SK-N-DZ (cell line): ENCODE measurements around the gene IFITM10.

Experiments
- DNase-seq: peaks from one replicate; pipeline ENCODE4 v3.0.0-alpha.2; 2015; ENCODE audit warnings: low spot score

Gene IFITM10

GRCh38 chr11:1763796-1764661 lies 13.6 kb upstream of the IFITM10 start, which contains the start of gene CTSD:
Gene CTSD (minus strand): TSS chr11:1763927. CDS start chr11:1763859, 68 bp downstream.
- DNase-seq, result peak; percentile 68

DNA sequence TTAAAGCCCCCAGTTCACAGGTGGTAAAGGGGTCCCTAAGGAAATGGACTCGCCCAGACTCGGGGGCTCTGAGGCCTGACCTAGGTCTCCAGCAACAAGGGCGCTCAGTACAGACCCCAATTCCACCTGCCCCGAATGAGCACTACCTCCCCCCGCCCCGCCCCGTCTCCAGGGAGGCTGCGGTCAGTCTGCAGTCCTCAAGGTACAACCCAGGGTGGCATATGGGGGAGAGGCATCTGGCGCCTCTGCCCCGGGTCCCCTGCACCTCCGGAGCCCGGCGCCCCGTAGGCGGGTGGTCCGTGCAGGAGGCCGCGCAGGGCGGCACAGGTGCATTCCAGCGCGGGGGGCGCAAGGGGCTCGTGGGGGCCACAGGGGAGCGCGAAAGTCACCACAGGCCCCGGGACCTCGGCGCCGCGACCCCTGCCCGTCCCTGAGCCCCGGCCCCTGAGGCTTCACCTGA lies 13.0 kb upstream of the IFITM10 start:
- DNase-seq, result no peak

GRCh38 chr11:1762537-1763302 lies 12.3 kb upstream of the IFITM10 start:
- no peak for DNase-seq

DNA sequence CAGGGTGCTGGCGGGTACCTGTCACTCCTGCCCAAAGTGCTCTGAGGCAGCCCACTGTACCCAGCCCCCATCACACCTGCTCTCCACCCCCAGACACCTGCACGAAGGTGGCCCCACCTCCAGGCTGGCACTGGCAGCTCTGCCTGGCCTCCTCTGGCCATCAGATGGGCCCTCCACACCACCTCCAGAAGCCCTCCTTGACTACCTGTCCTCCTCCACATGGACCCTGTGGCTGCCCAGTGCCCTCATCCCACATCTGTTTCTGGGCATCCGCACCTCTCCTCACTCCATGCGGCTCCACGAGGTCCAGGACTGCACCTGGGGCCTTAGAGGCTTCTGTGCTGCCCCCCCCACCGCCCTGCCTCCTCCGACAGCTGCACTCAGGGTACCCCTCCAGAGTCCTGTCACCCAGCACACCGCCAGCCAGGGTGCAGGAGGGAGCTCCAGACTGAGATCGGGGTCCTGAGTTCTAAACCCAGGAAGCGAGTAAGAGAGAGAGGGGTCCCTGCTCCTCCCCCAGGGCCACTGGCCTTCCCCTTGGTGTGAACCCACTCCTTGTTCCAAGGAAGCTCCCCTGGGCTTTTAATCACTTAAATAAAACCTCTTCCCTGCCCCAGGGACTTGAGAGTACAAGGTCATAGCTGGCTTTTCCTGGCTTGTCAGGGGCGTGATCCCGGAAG lies 11.6 kb upstream of the IFITM10 start:
- DNase-seq, result no peak

DNA sequence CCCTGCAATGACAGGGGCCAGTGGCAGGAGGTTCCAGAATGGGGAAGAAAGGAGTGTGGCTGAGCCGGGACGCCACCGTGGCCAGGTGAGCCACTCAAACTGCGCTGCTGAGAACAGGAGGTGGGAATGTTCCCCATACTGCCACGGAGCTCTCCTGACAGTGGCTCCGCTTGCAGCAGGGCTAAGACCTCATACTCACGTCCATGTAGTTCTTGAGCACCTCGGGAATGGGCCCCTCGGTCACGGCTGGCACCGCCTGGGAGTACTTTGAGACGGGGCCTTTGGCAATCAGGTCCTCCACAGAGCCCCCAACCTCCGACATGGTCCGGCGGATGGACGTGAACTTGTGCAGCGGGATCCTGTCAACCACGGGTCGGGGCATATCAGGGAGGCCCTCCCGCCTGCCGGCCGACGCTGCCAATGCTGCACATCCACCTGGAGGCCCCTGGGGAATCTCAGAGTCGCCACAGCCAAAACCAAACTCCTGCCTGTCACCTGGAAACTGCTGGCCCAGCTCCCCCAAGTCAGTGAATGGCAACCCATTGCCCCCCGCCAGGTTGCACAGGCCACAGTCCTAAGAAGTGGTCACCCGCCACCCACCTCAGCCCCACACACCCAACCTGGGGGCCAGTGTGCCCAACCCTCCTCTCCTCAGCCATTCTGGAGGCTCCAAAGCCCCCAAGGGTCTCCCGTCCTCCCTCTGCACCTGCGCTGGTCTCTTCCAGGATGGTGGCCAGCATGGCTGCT lies 10.9 kb upstream of the IFITM10 start:
- no peak for DNase-seq

DNA sequence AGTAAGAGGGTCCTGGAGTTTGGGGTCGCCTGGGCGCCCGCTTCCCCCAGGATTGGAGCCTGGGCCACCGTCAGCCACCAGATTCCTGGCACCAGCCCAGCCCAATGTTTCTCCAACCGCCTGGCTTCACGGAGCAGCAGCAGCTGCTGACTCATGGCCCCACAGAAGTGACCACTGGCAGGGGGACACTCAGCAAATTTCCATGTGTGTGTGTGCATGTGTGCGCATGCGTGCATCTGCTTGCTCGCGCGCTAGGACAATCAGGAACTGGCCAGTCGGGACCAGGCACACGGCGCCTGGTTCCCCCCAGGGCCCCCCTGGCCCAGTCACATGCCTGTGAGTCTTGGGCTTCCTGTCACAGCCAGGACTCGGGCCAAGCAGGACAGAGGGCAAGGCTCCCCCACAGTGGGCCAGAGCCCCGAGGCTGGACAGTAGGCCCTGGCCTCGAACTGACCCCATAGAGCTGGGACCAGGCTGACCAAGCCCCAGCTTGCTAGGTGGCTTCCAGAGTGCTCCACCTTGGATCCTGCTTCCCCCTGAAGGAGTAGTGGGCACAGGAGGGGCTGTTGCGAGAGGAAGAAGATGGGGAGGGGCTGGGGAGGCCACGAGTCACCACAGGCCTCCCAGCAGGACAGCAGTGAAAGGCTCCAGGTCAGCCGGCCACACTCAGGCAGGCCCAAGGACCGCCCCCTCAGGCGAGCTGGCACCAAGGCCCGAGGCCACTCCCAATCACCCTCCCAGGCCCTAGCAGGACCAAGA lies 10.1 kb upstream of the IFITM10 start:
- DNase-seq, result no peak

DNA sequence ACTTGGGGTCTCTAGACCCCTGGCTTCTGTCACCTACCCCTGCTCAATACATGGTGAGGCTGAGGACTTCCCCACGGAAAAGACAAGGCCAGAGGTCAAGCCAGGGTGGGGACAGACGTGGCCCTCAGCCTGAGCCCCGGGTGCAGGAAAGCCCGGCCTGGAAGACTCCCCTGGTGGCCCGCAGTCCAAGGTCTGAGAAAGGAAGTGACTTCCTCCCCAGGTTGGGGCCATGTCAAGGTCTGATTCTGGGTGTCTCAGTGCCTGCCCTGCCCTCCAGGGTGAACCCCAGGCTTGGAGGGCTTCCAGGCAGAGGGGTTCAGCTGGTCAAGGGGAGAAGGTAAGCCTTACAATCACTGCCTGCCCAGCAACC lies 9.4 kb upstream of the IFITM10 start:
- no peak for DNase-seq

DNA sequence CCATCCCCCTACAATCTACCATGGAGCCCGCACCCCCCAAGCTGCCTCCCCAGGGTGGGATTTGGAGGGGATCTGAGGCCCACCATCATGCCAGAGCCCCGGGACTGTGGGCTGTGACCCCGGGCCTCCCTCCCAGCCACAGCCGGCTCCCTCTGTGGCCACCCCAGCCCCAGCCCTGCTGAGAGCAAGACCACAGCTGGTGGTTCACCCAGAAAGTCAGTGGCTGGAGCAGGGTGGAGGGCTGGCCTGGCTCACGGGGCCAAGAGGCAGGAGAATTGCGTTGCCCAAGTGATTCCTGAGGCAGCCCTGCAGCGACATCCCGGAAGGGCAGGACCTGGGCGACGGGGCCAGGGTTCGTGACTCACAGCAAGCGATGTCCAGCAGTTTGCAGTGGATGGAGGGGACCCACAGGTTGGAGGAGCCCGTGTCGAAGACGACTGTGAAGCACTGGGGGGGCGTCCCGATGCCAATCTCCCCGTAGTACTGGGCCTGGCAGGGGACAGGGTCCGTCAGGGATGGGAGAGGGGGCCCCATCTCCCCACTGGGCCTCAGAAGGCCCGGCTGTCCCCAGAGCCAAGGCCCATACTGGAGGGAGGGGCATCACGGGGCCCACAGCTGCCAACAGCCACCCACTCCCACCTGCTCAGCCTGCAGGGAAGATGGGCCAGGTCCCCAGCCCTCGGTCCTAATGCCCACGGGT lies 8.9 kb upstream of the IFITM10 start:
- no peak for DNase-seq

DNA sequence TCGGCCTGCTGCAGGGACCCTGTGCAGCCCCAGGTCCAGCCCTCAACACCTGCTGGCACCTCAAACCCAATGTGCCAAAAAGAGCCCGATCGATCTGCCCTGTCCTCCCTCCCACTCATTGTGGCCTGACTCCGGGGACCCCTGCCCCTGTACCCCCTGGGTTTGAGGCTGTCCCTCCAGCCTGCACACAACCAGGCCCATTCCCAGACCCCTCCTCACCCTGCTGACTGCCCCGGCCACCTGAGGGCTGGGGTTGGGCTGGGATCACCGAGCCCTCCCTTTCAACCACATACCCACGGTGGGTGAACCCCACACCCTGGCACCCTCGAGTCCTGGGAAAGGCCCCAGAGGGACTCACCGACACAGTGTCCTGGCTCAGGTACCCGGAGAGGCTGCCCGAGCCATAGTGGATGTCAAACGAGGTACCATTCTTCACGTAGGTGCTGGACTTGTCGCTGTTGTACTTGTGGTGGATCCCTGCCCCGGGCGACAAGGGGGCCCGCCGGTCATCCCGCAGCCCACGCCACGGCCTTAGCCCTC lies 8.3 kb upstream of the IFITM10 start:
- no peak for DNase-seq

DNA sequence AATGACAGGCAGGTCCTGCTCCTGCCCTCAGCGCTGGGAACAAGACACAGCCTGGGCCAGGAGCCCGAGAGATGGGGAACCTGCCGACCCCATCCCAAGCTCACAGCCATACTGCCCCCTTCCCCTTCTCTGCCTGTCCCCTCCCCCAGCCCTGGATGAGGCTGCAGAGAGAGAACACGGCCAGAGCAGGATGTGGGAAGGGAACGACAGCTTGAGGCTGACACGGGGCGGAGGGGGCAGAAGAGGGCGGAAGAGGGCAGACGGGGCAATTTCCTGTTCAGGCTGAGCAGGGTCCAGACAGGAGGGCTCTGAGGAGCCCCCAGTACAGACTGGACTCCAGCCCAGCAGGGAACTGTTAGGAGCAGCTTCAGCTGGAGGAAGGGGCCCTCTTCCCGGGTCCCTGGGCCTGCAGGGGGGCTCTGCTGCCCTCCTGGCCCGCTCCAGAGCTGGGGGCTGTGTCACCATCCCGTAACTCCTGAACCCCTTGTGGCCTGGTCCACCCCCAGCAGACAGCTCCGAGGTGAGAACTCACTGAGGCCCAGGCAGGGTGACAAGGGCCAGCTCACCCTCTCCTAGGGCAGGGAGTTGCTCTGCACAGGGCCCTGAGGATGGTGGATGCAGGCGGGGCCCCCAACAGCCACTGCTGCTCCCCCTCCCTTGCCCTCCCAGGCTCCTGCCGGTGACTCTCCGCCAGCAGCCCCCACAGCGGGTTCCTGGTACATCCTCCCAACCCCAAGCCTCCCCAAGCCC lies 7.6 kb upstream of the IFITM10 start:
- DNase-seq, result no peak

GRCh38 chr11:1756791-1757771 lies 6.7 kb upstream of the IFITM10 start:
- no peak for DNase-seq

GRCh38 chr11:1755692-1756561 lies 5.5 kb upstream of the IFITM10 start:
- no peak for DNase-seq

DNA sequence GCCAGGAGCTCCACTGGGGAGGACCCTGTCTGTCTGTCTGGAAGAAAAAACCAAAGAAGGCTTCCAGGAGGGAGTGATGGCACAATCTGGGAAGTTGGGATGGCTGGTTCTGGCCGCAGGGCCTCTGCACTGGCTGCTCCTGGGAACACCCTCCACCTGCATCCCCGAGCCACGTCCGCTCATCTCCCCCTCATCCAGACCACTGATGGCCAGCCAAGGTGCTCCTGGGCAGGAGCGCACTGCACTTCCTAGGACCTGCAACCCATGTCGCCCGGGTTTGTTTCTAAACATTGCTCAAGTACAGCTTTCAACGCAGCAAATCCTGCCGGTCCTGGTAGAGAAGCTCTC lies 4.9 kb upstream of the IFITM10 start:
- DNase-seq, result no peak

DNA sequence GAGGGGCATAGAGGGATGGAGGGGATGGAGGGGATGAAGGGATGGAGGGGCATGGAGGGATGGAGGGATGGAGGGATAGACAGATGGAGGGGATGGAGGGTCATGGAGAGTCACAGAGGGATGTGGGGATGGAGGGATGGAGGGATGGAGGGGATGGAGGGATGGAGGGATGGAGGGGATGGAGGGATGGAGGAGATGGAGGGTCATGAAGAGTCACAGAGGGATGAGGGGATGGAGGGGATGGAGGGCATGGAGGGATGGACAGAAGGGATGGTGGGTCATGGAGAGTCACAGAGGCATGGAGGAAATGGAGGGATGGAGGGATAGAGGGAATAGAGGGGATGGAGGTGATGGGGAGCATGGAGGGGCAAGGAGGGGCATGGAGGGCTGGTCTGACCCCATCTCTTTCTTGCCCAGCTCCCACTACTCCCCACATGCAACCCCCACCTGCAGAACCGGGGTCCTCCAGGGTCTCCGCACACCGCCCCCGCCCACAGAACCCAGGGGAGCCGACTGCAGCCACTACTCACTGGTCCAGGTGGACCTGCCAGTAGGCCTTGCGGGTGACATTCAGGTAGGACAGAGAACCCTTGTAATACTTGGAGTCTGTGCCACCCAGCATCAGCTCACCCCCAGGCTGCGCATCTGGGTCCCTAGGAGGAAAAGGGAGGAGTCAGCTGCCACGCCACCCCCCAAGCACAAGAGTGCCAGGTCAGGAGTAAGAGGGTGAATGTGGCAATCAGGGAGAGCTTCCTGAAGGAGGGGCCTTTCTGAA lies 4.2 kb upstream of the IFITM10 start:
- no peak for DNase-seq

GRCh38 chr11:1753929-1754305 lies 3.5 kb upstream of the IFITM10 start:
- DNase-seq, result no peak
